GM12874 (cell line): ENCODE results near the gene SRD5A3.
A peak's percentile ranks its signal among the peaks of the same experiment; 100 is the strongest.

ENCODE experiments used
- CTCF ChIP-seq: IDR thresholded peaks from 2 replicates; pipeline ENCODE4 v1.5.1; 2011; ENCODE audit warnings: low read depth, mild to moderate bottlenecking, control low read depth, low read length, moderate library complexity; ENCODE audit not compliant: insufficient read depth

The SRD5A3 gene

GRCh38 chr4:55314141-55314820, 31.8 kb upstream of the SRD5A3 start:
- TF ChIP-seq CTCF: no peak

GRCh38 chr4:55318175-55319129, 27.6 kb upstream of the SRD5A3 start:
- TF ChIP-seq CTCF: no peak

- peak; percentile 41; the same call in 1 of the 2 replicates for TF ChIP-seq CTCF
Observed at GRCh38 chr4:55321707-55322264, 24.3 kb upstream of the SRD5A3 start.

GRCh38 chr4:55323375-55323774, 22.7 kb upstream of the SRD5A3 start:
- TF ChIP-seq CTCF: no peak

- TF ChIP-seq CTCF: no peak
Observed at GRCh38 chr4:55326629-55327028, 19.4 kb upstream of the SRD5A3 start.

GRCh38 chr4:55329012-55329411, 17.0 kb upstream of the SRD5A3 start:
- TF ChIP-seq CTCF: no peak

- no peak for TF ChIP-seq CTCF
Observed at GRCh38 chr4:55330241-55330640, 15.8 kb upstream of the SRD5A3 start.
